NCI-H1105 treated with DMSO at 0.1 percent for 48 hours (cell line): Measurements from ENCODE around the gene PLEKHG4.
A peak's percentile ranks its signal among the peaks of the same experiment; 100 is the strongest.

Experiments
- DNase-seq: peaks from one replicate; lab custom pipeline; 2025; lab: John Stamatoyannopoulos, UW

Gene PLEKHG4

DNA sequence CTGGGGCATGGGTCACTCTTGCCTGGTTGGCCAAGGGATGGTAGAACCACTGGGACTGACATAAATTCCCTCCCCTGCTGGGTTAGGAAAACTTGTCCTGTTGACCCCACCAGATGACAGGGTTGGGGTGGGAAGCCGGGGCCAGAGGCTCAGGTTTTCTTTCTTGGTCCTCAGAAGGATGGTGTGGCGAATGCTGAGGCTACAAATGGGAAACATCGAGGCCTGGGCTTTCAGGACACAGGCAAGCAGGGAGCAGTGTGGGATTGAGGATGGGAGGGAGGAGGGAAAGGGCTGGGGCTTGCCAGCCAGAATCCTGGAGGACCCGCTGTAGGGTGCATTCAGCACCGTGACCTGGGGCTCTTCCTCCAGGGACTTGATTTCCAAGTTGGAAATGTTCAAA lies 14.5 kb upstream of the PLEKHG4 start:
- DNase-seq, result no peak

- no peak for DNase-seq
Observed at GRCh38 chr16:67265834-67266233, 13.5 kb upstream of the PLEKHG4 start.

DNA sequence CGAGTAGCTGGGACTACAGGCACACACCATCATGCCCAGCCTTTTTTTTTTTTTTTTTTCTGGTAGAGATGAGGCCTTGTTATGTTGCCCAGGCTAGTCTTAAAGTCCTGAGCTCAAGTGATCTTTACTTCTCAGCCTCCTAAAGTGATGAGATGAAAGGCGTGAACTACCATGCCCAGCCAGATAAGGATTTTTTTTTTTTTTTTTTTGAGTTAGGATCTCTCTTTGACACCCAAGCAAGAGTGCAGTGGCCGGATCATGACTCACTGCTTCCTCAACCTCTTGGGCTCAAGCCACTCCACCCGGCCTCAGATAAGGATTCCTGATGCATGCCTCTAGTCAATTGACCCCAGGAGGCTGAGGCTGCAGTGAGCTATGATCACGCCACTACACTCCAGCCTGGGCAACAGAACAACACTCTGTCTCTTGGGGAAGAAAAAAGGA lies 11.2 kb upstream of the PLEKHG4 start:
- no peak for DNase-seq

DNA sequence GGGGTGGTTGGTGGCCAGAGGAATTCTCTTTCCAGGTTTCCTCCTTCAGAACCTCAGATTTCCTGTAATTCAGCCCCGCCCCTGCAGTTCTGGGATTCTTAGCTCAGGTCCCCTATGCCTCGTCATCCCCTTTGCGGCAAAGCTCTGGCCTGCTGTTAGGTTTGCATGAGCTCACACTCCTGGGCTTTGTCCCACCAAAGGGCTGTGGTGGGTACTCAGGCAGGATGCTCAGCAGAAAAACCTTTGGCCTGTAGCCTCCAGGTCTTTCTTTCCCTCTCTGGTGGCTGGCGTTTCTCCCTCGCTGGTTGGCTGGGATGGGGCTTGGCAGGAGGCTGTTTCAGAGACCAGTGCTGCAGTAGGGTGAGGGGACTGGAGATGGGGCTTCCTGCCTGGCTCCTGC lies 9.6 kb upstream of the PLEKHG4 start:
- no peak for DNase-seq

DNA sequence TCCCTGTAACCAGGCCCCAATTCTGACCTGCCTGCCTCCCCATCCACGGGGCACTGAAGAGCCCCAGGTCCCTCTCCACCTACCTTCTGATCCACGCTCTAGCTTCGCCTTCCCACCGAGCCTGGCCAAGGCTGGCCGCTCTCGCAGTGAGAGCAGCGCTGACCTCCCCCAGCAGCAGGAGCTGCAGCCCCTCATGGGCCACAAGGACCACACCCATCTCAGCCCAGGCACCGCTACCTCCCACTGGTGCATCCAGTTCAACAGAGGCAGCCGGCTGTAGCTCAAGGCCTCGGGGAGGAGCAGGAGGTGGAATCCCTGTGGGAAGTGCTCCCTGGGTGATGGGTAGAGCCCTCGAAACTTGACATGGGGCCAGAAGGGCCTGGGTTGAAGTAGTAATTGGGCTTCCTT lies 8.4 kb upstream of the PLEKHG4 start:
- no peak for DNase-seq

DNA sequence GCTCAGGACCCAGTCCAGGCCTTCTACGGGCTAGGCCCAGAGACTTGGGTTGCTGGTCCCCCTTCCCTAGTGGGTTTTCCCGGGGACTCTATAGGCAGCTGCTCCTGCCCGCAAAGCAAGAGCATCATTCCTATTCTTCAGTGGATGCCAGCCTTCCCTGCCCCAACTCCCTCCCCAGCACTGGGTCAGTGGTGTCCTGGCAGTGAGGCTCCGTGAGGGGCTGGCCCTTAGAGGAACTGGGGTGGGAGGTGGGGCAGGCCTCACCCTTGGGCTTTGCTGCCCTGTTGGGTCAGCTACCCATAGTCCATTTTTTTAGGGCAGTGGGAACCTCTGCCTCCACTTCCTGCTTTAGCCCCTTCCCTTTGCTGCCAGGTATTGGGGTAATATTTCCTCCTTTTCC lies 7.9 kb upstream of the PLEKHG4 start:
- DNase-seq, result no peak

GRCh38 chr16:67275321-67275720 lies 4.0 kb upstream of the PLEKHG4 start:
- DNase-seq, result no peak

GRCh38 chr16:67277294-67277998 lies 1.9 kb upstream of the PLEKHG4 start:
- DNase-seq, result no peak

DNA sequence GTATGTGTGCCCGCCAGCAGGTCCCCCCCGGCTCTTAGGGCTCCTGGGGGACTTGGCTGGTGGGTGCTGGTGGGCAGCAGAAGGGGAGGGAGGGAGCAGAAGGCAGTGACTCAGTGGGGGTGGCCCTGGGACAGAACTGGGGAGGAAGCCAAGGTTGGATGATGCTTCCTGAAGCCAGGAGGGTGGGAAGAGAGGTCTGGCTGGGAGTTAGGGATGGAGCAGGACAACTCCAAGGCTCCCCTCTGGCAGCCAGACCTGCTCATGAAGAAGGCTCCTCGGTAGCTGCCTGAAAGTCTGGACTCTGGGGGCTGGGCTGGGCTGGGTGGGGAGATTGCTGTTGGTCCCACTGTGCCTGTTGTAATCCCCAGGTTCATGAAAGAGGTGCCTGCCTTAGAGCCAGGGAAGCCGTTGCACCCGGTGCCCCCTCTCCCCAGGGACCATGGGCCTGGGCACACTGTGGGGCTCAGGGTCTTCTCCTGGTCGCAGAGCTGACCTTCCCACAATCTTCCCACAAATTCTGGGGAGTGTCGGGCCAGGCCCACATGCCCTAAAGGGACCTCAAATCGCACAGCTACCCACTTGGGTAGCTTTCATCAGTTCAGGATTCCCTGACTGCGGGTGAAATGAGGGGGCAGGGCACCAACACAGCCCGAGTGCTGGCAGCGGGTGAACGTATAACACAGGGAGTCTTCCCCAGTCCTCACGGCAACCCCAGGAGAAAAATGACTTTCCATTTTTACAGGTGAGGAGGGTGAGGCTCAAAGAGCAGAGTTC lies 1.1 kb upstream of the PLEKHG4 start:
- DNase-seq, result no peak

GRCh38 chr16:67278773-67279295 lies 498 bp upstream of the PLEKHG4 start:
- no peak for DNase-seq

GRCh38 chr16:67280090-67281015 lies 1.0 kb downstream of the PLEKHG4 start:
- DNase-seq, result no peak

DNA sequence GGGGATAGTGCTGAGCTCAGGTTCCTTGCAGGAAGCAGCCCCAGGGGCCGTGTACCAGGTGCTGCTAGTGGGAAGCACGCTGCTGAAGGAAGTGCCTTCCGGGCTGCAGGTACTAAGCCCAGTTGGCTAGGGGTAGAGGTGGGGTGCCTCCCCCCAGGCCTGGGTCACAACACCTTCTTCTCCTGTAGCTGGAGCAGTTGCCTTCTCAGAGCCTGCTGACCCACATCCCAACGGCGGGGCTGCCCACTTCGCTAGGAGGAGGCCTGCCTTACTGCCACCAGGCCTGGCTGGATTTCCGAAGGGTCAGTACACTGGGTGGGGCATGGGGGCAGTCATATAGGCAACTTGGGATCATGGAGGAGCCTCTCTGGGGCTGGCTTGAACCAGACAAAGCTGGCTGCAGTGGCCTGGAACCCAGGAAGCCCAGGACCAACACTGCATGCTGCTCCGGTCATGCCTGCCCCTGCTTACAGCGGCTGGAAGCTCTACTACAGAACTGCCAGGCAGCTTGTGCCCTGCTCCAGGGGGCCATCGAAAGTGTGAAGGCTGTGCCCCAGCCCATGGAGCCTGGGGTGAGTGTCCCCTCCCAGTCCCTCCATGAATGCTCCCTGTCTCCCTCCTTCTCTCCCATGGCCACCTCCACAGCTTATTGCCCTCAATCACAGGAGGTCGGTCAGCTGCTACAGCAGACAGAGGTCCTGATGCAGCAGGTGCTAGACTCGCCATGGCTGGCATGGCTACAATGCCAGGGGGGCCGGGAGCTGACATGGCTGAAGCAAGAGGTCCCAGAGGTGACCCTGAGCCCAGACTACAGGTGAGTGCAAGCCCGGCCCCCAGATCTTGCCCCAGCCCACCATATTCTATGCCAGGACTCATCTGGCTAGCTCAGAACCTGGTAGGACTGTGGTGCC lies 2.5 kb downstream of the PLEKHG4 start:
- DNase-seq, result no peak

- no peak for DNase-seq
Observed at GRCh38 chr16:67282447-67282805, 3.1 kb downstream of the PLEKHG4 start.

GRCh38 chr16:67283039-67283825 lies 3.9 kb downstream of the PLEKHG4 start:
- no peak for DNase-seq

DNA sequence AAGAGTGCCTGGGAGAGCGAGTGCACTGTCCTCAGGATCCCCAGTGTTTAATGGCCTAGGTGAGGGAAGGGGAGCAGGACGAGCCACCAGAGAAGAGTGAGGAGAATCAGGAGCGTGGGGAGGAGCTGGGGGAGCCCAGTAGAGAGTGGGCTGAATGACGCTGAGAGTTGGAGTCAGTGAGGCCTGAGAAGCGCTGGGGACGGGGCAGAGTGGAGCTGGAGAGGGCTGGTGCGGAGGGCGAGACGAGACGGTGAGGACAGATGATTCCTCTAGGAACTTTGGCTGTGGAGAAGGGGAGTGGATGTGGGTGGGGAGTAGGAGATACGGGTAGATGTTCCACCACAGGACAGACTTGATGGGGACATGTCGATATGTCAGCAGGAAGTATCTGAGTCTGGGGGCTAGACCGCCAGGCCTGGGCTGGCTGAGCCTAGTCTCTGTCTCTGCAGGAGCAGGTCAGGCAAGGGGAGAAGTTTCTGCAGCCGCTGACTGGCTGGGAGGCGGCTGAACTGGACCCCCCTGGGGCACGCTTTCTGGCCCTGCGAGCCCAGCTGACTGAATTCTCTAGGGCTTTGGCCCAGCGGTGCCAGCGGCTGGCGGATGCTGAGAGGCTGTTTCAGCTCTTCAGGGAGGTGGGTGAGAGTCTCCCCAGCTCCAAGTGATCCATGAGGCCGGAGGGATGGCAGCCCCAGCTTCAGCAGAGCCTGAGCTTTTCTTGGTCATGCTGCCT lies 4.7 kb downstream of the PLEKHG4 start:
- DNase-seq, result no peak

DNA sequence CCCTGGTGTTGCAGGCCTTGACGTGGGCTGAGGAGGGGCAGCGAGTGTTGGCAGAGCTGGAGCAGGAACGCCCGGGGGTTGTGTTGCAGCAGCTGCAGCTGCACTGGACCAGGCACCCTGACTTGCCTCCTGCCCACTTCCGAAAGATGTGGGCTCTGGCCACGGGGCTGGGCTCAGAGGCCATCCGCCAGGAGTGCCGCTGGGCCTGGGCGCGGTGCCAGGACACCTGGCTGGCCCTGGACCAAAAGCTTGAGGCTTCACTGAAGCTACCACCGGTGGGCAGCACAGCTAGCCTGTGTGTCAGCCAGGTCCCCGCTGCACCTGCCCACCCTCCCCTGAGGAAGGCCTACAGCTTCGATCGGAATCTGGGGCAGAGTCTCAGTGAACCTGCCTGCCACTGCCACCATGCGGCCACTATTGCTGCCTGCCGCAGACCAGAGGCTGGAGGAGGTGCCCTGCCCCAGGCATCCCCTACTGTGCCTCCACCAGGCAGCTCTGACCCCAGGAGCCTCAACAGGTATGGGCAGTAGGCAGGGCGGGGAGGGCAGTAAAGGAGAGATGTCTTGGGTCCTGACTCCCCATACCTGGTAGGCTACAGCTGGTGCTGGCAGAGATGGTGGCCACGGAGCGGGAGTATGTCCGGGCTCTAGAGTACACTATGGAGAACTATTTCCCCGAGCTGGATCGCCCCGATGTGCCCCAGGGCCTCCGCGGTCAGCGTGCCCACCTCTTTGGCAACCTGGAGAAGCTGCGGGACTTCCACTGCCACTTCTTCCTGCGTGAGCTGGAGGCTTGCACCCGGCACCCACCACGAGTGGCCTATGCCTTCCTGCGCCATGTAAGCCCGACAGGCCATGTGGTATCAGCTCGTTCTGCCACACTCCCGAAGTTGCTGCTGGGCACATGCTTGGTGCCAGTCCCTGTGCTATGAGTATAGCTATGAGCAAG lies 5.6 kb downstream of the PLEKHG4 start:
- peak; percentile 75 for DNase-seq

GRCh38 chr16:67286441-67287235 lies 7.3 kb downstream of the PLEKHG4 start:
- no peak for DNase-seq

DNA sequence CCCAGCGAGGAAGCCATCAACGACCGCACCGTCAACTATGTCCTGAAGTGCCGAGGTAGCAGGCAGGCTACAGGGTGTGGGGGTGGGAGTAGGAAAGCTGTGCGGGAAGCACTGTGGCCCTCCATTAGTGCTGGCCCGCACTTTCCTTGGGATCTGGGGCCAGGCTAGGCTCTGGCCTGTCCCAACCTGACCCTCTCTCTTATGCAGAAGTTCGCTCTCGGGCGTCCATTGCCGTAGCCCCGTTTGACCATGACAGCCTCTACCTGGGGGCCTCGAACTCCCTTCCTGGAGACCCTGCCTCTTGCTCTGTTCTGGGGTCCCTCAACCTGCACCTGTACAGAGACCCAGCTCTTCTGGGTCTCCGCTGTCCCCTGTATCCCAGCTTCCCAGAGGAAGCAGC lies 8.6 kb downstream of the PLEKHG4 start:
- DNase-seq, result no peak
